ENCODE measurements around the gene CCDC33.

CCDC33 gene

DNA sequence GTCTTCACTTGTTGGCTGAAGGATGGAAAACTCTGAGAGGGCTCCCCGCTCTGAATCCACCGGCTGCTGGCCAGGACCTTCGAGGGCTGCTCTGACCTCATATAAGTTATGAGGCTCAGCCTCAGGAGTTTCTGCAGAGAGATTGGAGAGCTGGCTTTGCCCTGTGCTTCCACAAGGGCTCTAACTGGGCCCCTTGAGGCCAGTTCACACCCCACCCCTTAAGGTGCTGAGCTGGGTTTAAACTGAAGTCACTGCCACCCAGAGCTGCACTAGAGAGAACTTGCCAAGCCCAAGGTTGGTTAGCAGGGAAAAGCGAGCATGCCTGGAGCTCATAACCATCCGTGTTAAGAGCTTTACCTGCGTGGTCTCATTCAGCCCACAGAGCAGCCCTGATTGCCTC lies 2.8 kb upstream of the CCDC33 start:
- no peak for DNase-seq

DNA sequence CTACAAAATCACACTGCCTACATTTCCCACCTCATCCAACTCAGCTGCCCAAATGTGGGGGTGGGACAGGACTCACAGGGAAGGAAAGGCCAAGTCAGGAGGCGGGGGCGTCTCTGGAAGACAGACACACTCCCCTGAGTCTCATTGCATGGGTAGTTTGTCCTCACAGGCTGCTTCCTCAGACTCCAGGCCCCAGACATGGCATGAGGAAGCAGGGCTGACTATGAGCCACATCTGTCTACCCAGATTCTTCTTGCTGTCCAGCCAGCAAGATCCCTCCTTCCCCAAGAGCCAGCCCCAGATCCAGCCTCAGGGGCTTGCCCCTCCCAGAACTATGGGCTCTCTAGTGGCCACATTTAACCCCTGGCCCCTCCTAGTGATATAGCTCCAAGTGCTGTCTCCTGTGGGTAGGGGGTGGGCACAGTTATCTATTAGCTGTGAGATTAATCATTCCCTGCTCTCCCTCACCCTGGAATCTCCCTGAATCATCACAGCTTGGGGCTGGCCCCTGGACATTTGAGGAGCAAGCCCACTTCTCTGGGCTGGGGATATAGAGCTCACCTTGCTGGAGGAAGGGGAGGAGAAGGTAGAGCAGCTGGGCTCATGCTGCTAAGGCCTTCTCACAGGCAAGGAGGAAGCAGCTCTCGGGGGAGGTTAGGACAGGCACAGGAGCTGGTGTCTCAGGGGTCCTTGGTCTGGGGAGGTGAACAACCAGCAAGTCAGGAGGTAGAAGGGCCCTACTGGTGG lies 2.1 kb upstream of the CCDC33 start:
- DNase-seq: no peak

DNA sequence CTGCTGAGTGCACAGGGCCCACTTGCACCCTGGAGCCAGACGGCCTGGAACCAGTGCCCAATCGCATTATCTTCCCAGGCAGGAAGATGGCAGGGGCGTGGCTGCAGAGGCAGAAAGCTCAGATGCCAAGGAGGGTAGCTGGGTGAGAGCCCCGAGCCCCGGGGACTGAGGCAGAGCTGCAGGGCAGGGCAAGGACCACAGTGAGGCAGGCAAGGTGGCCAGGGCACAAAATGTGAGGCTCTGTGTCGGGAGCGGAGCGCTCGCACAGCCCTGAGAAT lies 1.6 kb upstream of the CCDC33 start:
- DNase-seq: no peak

DNA sequence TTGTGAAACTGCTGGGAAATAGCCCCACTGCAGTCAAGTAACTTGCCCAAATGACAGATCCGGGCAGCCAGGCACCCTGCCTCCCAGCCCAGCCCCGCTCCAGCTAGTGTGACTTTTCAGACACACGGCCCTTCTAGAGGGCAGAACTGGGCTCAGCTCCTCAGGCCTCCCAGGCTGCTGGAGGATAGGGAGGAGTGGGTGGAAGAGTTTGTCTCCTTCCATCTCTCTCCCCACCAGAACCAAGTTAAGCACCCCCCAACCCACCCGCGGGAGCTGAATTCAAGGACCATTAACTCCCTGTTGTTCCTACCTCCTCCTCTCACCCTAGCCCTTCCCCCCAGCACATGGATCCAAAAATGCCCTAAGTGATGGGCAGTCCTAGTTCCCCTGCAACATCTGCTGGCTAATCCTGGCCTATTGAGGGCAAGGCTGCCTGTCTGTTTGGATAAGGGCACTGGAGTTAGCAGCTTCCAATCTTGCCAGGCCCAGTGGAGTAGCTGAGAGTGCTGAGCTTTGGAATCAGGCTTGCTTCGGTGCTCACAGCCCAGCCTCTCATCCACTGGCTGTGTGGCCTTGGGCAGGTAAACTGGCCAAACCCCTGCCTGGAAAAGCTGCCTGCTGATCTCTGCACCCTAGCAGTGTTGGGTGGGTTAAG lies 3.1 kb downstream of the CCDC33 start:
- DNase-seq: no peak

DNA sequence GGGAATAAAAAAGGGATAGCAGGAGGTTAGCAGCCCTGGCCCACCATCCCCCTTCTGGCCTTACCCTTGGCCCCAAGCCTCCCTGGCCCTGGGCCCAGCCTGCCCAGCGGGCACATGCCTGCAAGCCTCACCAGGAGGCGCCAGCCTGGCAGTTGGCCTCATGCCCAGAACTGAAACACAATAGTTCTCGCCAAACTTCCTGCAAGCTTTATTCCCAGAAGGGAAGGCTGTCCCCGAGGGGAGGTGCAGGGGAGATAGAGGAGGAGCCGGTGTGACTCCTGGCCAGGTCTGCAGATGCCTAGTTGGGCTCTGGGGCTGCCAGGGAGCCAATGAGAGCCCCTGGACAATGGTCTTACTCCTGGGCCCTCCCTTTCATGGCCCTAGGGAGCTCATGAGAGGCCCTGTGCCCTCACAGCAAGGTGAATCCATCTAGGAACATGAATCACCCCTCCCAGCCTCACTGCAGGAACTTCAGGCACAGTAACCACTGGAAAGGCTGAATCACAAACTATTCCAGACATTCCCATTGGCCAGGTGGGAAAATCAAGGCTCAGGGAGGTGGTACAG lies 4.0 kb downstream of the CCDC33 start:
- no peak for DNase-seq

DNA sequence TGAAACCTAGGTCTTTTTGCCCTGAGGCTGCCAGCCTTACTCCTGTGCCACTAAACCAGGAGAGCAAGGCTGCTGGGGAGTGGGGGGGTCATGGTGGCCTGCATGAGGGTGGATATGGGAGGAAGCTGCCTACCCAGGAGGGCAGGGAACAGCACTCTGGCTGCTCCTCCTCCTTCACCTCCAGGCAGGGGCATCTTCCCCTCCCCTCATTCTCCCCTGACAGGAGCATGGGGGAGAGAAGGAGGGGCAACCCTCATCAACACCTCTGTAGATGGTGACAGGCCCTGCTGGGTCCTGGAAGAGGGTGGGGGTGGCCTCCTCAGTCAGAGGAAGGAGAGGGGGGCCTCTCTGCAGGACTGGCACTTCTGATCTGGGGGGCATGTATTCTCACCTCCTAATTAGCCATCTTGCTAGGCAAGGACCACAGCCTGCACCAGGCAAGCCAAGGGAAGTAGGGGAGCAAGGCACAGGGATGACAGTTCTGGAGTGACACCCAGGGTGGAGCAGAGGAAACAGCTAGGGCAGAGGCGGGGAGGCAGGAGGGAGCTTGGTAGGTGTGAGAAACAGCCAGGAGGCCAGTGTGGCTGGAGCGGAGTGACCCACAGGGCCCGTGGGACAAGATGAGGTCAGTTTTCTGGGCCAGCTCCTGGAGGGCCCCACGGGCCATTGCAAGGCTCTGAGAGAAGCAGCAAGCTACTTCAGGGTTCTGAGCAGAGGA lies 4.9 kb downstream of the CCDC33 start:
- no peak for DNase-seq

DNA sequence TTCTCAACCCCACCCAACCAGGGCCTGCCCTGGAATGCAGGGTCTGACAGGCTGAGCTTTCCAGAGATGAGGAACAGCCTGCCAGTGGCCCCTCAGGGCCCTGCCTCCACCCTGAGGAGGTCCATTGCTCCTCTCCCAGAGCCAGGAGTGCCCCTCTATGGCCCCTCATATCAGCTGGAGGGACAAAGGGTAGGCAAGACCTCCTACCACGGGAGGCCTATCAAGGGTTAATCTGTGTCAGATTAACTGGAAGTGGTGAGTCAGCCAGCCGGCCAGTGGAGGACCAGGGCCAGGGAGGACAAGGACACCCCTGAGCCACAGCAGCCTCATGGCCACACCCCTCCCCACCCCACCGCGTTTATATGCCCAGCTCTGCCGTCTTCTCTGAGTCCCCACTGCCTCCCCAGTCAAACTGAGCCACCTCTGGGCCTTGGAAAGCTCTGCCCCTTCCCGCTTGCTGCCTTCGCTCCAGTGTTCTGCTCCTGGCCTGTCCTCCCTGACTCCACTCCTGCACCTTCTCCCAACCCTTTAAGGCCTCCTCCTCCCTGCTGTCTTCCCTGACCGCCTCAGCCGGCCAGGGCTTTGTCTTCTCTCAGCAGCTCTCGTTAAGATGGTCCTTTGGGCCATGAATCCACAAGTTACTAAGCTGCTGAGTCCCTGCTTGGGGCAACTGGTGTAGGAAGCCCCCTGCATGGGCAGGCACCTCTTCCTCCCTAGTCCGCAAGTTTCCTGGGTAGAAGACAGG lies 6.5 kb downstream of the CCDC33 start:
- DNase-seq: no peak

DNA sequence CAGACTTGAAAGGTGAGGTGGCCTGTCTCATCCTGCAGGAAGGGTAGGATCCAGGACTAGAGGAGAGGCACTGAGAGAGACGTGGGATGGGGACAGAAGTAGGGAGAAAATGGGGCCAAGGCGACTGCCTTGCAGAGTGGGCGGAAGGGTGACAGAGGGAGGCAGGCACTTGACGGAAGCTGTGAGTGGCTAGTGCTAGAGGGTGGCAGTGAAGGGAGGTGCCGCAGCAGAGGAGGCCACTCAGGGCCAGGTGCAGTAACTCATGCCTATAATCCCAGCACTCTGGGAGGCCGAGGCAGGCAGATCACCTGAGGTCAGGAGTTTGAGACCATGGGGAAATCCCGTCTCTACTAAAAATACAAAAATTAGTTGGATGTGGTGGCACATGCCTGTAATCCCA lies 7.3 kb downstream of the CCDC33 start:
- DNase-seq: no peak

DNA sequence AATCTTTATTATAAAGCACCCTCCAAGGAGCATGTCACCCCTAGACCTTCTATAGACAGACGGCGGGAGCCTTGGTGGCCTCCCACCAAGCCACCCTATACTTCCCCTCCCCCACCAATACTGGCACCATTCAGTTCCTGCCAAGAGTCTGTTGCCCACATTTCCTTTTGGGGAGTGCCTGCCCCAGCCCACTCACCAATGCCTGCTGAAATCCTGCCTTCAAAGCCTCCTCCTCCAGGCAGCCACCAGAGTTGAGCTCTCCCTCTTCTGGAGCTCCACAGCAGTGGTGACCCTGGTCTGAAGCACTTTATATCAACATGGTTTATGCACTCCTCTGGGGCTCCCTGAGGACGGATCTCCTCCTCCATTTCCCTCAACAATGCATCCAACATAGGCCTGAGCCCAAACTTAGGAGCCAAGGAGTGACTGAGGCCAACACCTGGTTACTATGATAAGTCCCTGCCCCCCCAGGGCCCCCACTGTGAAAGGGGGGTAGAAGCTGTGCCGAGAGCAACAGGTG lies 8.8 kb downstream of the CCDC33 start:
- no peak for DNase-seq

DNA sequence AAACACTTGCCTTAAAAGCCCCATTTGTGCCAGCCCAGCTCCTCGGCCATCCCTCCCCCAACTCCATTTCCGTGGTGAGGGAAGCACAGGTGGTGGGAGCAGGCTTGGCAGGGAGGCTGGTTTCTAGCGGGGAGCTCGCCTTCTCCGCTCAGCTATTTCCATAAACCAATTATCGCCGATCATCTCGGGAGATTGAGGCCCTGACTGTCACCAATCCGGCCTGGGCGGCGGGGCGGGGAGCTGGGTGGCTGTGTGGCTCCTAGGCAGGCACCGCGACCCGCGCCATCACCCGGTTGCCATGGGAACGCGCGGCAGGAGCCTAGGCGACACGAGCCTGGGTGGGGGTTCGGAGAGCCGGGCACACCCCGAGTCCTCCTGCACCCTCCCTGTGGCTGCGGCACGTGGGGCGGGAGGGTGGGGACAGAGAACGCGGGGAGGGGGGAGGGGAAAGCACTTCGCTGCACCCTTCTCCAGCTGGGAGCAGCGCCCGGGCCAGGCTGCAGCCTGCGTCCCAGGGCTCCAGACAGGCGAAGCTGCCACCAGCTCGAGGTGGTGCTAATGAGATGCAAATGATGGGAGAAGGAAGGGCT lies 9.3 kb downstream of the CCDC33 start:
- peak; percentile 61 for DNase-seq

DNA sequence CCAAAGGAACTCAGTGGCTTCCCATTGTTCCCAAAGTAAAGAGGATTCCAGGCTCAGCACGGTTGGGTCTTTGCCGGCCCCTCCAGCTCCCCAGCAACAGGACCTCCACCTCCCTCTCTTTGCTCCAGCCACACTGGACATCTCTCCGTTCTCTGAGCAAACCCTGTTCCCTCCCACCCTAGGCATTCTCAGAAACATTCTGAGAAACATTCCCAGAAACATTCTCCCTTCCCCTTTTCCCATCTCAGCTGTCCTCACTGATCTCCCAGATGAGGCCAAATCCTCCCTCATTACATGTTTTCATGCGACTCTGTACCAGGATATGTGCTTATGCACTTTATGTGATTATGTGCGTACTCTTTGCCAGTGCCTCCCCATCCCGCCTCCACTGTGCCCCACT lies 14.1 kb downstream of the CCDC33 start:
- DNase-seq: no peak

DNA sequence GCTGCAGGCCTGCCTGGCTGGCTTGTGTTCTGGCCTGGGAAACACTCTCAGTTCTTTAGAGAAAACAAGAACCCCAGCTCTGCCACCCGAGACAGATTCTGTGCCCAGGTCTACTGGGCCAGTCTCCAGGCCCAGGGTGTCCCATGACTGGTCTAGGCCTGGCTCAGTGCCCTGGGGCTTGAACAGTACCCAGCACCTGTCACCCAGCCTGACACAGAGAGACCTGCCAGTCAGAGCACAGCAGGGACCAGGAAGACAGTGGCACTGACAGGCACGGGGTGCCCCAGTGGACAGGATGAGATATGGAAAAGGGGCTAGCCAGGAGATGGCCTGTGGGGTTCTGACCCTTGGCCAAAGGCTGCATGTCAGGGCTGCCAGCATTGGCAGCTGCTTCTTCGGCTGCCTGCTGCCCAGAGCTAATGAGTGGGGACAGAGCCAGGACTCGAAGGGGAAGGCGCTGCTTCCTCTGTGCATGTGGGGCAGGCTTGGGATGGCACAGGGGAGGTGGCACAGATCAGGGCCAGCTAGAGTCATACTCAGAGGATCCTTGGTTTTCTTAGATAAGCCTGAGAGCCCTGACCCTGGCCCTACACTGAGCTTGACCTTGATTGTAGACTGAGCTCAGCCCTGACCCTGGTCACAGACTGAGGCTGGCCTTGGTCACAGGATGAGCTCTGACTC lies 15.1 kb downstream of the CCDC33 start:
- no peak for DNase-seq

DNA sequence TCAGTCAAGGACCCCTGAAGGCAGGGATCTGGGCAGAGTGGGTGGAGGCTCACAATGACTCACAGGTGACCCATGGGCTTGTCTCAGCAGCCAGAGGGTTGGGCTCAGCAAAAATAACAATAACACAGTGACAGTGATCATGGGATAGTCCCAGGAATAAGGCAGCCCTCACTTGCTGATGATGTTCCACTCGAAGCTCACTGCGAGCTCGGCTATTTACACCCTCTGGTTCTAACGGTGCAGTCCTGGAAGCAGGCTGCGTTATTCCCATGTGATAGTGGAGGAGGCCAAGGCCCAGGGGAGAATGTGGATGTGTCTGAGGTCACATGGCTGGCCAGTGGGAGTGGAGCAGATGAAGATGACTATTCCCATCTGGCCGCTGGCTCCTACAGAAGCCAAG lies 16.2 kb downstream of the CCDC33 start:
- DNase-seq: no peak

DNA sequence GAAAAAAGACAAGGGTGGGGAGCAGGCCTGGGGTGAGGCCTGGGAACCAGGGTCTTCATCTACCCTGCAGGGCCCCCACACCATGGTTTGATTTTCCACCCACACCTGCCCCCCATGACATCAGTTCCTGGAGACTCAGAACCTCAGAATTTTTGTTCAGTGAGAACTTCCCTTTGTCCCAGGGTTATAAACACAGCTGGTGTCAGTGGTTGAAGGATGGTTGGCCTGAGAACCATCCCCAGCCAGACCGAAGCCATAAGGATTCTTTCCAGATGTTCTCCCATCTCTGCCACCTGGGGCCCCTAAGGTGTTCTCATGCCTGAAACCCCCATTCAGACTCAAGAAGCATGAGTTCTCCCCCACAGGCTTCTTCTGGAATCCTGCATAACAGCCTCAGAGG lies 16.6 kb downstream of the CCDC33 start:
- DNase-seq: no peak

DNA sequence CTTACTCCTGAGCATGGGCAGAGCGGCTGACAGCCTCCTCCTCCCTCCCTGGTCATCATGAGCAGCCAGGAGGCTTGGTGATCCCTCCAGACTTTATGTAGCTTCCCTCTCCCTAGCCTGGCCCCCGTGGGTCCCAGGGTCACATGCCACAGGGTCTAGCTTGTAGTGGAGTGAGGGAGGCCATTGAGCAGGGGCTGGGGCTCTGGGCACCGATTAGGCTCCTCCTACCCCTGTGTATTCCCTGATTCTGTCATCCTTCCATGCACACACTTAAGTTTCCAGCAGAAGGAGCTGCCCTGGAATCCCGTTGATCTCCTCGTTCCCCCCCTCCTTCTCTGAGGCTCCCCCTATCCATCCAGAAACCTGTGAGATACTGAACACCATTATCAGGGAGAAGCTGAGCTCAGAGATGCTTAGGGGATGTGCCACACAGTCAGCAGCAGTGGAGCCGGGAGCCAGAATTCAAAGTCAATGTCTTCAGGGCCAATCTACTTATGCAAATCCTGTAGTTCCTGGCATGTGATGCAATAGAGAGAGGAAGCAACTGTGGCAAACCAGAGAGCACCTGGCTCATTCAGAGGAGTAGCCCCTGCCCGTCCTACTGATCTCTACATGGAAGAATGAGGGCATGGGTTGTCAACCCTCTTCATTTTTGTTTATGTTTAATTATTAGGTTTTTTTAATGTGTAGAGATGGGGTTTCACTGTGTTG lies 17.2 kb downstream of the CCDC33 start:
- no peak for DNase-seq

DNA sequence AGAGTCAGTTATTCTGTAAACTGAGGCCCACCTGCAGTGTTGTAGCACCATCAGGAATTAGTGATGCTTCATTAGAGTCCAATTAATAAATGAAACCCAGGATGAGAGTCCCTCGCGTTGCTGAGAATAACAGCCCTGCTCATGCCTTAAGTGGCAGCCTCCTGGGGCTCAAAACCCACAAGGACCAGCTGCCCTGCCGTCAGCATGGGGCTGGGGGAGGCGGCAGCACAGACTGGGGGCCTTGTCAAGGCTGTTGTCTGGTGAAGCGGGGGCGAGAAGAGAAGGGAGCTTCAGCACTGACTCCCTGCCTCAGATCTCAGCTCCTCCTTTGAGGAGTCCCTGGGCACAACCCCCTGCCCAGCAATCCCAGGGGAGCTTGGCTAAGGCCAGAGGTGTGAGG lies 21.0 kb downstream of the CCDC33 start:
- DNase-seq: no peak

DNA sequence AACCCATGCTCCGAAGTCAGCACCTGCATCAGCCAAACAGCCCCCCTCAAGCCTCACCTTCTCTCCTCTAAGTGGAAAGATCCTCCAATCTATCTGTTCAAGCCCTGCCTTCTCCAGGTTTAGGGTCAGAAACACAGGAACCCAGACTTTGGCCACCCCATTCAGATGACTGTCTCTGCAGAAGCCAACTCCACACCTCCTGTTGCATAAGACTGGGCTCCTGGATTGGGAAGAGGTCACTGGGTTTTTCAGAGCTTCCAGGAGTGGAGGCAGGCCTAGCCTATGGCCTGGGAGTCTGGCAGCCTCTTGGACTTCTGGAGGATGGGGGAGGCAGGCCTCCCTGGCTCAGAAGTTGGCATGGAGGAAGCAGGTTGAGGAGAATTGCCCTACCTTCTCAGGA lies 21.5 kb downstream of the CCDC33 start:
- DNase-seq: no peak

DNA sequence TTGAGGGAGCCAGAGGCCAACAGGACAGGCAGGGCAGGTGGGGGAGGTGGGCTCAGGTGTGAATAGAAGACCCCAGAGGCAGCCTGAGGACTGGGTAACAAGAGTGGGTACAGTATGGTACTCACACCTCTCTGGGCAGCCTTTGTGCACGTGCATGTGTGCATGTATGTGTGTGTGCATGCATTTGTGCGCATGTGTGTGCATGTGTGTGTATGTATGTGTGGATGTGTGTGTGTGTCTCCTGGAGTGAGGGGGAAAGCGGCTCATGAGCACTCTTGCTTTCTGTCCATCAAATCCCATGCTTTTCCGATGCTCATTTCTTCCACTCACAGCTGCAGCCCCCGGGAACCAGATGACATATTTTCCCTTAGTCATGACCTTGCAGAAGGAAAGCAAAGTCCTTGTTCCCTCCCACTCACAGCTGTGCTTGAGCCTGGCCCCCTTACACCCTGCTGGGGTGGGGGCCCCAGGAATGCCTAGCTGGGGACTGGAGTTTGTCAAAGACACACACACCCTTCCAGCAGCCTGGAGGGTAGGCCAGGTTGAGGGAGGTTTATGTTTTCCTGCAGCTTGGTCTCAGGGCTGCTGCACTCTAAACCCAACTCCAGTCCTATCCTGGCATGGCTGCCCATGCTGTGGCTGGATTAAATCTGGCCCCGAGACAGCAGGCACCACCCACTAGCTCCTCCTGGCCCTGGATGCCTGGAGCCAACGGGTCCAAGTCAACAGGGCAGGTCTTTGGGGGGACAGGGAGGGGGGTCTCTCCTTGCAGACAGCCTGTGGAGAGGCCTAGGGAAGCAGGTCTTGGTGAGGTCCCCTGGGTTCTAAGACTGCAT lies 22.5 kb downstream of the CCDC33 start:
- DNase-seq: no peak

DNA sequence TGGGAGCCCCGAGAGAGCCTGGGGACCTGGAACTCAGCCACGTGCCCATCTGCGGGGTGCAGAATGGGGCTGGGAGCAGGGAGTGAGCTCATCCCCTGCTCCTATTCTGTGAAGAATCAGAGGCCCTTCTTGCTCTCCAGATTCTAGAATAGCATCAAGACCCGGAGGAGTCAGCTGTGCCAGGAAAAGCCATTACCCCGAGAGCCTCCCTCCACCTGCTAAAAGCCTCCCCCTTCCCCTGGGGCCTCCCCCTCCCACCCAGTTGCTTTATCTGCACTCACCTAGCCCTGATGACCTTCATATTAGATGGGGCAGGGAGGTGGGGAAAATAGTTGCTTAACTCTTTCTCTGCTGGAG lies 23.1 kb downstream of the CCDC33 start:
- no peak for DNase-seq

DNA sequence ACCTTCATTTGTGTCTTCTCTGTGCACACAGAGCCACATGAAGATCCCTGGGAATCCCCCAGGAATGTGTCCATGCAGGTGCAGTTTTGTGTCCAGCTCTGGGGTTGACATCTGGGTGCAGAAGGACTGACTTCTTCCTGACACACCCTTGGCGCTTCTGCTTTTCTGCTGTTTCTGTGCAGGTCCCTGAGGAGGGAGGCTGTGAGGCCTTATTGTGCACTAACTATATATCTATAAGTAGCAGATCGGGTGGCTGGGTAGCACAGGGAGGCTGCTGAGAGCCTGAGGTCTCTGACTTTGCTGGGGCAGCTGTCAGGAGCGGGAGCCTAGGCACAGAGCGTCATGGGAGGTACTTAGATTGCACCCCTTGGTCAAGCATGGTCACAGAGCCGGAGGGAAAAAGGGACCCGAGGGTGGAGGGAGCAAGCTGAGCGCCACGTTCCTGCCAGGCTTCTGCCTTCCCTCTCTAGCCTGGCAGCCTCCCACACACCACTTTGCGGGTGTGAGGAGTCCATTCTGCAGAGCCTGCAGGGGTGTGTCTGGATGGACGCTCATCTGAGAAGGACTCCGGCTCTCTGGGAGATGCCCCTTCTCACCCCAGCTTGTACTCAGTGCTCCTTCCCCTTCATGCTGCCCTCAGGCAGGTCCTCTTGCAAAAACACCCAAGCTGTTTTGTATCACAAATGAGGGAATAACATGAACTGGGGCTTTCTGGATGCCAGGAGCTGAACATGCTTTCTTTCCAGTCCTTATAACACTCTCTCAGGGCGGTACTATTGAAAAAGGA lies 23.9 kb downstream of the CCDC33 start:
- no peak for DNase-seq
